ENCODE measurements around the gene RPL14. TPM values are rescaled to one million over a fixed set of nuclear protein-coding genes. Genes with fewer than 3 reads are reported as not detected.

The RPL14 gene
- 463 and 670 TPM in 2 replicates for total RNA-seq

DNA sequence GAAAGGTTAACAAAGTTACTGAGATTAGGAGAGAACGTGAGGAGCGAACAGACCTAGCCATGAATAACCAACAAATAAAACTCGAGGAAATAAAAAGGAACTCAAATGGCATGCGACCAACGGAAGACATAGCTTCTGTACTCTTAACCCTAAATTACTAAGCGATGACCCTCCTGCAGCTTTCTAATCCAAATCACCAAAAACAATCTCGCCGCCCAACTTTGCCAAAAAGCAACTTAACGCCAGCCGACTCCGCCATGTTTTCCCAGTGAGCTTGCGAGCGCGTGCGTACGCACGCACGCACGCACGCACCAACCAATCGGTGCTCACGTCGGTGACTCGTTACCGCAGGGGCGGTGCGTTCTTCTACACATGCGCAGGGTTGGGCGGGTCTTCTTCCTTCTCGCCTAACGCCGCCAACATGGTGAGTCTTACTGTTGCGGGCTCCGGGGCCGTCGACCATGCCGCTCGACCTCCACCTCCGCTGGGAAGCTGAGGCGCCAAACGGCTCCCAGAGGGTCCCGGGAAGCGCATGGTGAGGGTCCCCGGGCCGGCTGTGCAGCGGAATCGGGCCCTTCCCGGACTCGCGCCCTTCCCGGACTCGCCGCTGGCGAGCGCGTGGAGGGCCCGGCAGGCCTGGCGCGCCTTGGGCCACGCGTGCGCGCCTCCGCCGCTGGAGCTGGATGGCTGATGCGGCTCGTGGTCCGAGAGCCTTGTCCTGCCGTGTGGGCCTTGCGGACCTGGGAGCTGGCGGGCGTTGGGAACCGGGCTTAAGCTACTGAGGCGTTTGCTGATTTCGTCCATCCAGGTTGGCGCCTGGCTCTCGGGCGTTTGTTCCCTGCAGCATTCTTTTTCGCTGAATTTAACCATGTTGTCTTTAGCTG lies at the start of gene RPL14:
Gene RPL14 (plus strand): TSS at position 400 of the 884 bp plus-strand sequence. CDS start 133 bp downstream, at position 533.
- H3K4me3 ChIP-seq (ENCODE audit: low read depth, low read length) = peak within 1 kb of the TSS; percentile 85
- peak; percentile 50 for DNase-seq (ENCODE audit: low read depth)
- TF ChIP-seq, protein P1, sequence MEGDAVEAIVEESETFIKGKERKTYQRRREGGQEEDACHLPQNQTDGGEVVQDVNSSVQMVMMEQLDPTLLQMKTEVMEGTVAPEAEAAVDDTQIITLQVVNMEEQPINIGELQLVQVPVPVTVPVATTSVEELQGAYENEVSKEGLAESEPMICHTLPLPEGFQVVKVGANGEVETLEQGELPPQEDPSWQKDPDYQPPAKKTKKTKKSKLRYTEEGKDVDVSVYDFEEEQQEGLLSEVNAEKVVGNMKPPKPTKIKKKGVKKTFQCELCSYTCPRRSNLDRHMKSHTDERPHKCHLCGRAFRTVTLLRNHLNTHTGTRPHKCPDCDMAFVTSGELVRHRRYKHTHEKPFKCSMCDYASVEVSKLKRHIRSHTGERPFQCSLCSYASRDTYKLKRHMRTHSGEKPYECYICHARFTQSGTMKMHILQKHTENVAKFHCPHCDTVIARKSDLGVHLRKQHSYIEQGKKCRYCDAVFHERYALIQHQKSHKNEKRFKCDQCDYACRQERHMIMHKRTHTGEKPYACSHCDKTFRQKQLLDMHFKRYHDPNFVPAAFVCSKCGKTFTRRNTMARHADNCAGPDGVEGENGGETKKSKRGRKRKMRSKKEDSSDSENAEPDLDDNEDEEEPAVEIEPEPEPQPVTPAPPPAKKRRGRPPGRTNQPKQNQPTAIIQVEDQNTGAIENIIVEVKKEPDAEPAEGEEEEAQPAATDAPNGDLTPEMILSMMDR (conservative IDR thresholded peaks at IDR 0.05; ENCODE audit: low read depth, low read length) = no peak

DNA sequence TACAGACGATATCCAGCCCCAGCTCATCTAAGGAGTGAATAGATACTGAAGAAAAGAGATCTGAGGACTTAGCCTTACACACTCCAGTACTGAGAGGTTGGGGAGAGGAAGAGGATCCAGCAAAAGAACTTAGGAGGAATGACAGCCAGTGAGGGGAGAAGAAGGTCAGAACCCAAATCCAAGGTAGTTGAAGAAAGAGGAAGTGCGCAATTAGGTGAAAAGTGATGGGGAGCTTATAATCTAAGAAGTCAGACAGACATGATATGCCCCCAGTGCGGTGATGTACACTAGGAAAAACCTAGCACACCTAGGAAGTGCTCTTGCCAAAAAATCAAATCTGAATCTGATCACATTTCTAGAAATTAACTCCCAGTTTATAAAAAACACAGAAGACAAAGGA lies 49.5 kb upstream of the RPL14 start:
- no peak for DNase-seq (ENCODE audit: low read depth)
- TF ChIP-seq, protein P1 (conservative IDR thresholded peaks at IDR 0.05; ENCODE audit: low read depth, low read length) = no peak
- no peak overlapping the region for H3K4me3 ChIP-seq (ENCODE audit: low read depth, low read length)

DNA sequence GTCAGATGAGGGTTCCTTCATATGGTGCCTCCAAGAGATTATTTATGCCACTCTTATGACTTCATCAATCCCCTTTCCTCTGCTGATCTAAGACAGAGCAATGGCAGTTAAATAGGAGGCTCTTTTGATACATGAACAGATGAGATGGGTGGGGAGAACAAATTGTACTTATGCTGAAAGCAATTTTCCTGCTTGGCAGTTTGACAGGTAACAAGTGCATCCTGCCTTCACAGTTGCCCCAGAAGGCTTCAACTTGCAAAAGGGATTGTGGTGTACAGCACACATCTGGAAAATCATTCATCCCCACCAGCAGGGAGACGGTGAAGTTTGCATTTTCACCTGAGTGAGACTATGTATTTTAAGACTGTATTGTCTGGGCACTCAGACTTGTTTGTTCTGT lies 42.9 kb upstream of the RPL14 start:
- TF ChIP-seq, protein P1 (conservative IDR thresholded peaks at IDR 0.05; ENCODE audit: low read depth, low read length) = no peak
- H3K4me3 ChIP-seq (ENCODE audit: low read depth, low read length) = no peak overlapping the region
- no peak for DNase-seq (ENCODE audit: low read depth)

DNA sequence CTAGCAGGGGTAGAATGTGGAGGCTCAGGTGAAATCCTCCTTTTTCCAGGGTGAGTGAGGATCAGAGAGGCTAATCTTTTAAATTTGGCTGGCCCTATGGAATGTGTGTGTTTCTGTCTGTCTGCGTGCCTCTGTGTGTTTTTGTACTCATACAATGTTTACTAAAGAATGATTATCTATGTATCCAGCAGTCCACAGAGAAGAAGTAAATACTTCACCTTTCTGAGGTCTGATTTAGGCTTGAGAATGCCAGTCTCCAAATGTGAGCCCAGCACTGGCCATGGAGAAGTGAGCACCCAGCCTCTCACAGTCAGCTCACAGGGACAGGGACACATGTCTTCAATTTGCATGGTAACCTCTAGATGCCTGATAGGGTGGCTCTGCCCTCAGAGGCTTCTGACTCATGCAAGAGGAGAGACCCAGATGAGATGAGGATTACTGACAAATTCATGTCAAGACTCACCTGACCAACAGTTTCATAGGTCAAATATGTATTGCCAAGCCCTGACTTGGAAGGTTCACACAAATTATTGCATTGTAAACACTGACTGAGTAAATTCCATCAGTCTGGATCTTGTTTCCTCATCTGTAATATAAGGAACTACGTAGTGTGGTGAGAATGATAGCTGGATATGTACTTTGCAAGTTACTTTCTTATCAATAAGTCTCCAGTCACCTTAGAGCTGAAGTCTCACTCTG lies 39.1 kb upstream of the RPL14 start:
- TF ChIP-seq, protein P1 (conservative IDR thresholded peaks at IDR 0.05; ENCODE audit: low read depth, low read length) = no peak
- DNase-seq (ENCODE audit: low read depth) = no peak
- H3K4me3 ChIP-seq (ENCODE audit: low read depth, low read length) = no peak overlapping the region

DNA sequence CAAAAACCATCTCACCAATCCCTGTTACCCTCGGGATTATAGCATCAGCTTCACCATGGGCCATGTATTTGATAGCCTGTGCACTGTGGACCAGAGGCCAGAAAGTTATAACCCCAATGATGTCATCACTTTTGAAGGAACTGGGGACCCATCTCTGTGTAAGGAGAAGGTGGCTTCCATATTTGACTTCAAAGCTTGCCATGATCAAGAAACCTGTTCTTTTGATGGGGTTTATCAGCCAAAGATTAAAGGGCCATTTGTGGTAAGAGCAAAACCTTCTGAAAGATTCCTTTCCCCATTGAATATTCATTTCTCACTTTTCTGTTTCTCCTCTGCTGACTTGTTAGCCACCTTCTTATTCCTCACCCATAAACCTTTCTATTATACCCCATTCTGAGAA lies 34.3 kb upstream of the RPL14 start:
- DNase-seq (ENCODE audit: low read depth) = no peak
- H3K4me3 ChIP-seq (ENCODE audit: low read depth, low read length) = no peak overlapping the region
- TF ChIP-seq, protein P1 (conservative IDR thresholded peaks at IDR 0.05; ENCODE audit: low read depth, low read length) = no peak

DNA sequence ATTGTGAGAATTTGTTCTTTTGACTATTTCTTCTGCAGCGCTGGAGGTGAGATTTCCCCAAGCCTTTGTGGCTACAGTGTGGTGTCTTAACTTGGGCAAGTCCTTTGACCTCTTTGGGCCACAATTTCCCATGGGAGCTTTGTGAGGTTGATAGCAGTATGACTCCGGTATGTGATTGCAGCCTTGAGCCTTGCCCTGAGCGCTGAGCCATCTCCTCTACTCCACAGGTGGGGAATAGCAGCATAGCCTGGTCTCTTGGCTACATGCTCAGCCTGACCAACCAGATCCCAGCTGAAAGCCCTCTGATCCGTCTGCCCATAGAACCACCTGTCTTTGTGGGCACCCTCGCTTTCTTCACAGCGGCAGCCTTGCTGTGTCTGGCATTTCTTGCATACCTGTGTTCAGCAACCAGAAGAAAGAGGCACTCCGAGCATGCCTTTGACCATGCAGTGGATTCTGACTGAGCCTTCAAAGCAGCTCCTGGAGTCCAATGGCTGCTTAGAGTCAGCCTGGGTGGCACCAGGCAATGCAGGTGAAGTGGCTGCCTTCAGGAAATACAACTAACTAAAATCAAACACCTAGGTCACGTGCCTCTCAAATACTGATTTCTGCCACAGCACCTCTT lies 30.0 kb upstream of the RPL14 start:
- TF ChIP-seq, protein P1 (conservative IDR thresholded peaks at IDR 0.05; ENCODE audit: low read depth, low read length) = no peak
- no peak for DNase-seq (ENCODE audit: low read depth)
- no peak overlapping the region for H3K4me3 ChIP-seq (ENCODE audit: low read depth, low read length)
